GM12878 (cell line): ENCODE results near the gene ZCCHC8. TPM values are rescaled to one million over a fixed set of nuclear protein-coding genes. Genes with fewer than 3 reads are reported as not detected.
A peak's percentile ranks its signal among the peaks of the same experiment; 100 is the strongest.

Experiments
- ATAC-seq: fragments of 200-7000 bp; cut with Tn5 transposase; 3 replicates; pipeline ENCODE4 v1.9.1; 2020; ENCODE audit warnings: mild to moderate bottlenecking, moderate library complexity
- BruUV-seq: library from RNA; stranded (reverse); fragments of 400-500 nt; replicated peaks from 2 replicates; lab custom pipeline; 2021; lab: Mats Ljungman, UMichigan
- CTCF ChIA-PET: fragments of 300-600 bp; sonication (Branson Sonifier 250); formaldehyde crosslinking; extraction: SDS; loops from one replicate; lab custom pipeline; 2021; ENCODE audit warnings: inconsistent platforms; lab: Yijun Ruan, JAX
- POLR2A ChIA-PET: fragments of 350-600 bp; formaldehyde crosslinking; extraction: SDS; loops from one replicate; lab custom pipeline; 2021; ENCODE audit warnings: inconsistent platforms; lab: Charles Lee
- RAD21 ChIA-PET: fragments of 300-600 bp; sonication (Branson Sonifier 250); formaldehyde crosslinking; loops from one replicate; lab custom pipeline; 2023; ENCODE audit warnings: antibody characterized with exemption; ENCODE audit not compliant: unreplicated experiment; lab: Charles Lee
- SMC1A ChIA-PET: fragments of 300-600 bp; sonication (Branson Sonifier 250); formaldehyde crosslinking; loops from one replicate; lab custom pipeline; 2023; ENCODE audit not compliant: unreplicated experiment, uncharacterized antibody; lab: Charles Lee
- DNase-seq: peaks from one replicate; pipeline ENCODE4 v3.0.0-alpha.2; 2011; ENCODE audit warnings: low read depth, low spot score
- FAIRE-seq: peaks from 3 replicates; lab custom pipeline; 2011; peaks lifted over from hg19 to GRCh38; lab: Jason Lieb, UNC
- H2AFZ ChIP-seq: 2 replicates; pipeline ENCODE4 v1.6.0; 2011; ENCODE audit warnings: low read depth, low read length, control low read depth; ENCODE audit not compliant: control insufficient read depth
- H3K27ac ChIP-seq: 2 replicates; pipeline ENCODE4 v1.5.1; 2011; ENCODE audit warnings: control low read depth; ENCODE audit not compliant: control insufficient read depth, insufficient read depth
- H3K27me3 ChIP-seq, 2 experiments: replicated peaks in 1 of 2; 2 replicates each; pipeline versions ENCODE4 v1.6.0 to v1.6.1; 2011; ENCODE audit warnings: low read length in 1 of 2; ENCODE audit not compliant: control insufficient read depth in 2 of 2, insufficient read depth in 2 of 2
- H3K36me3 ChIP-seq, 2 experiments: 2 replicates each; pipeline ENCODE4 v1.5.1; 2011; ENCODE audit warnings: low read length in 1 of 2; ENCODE audit not compliant: control insufficient read depth in 2 of 2, insufficient read depth in 2 of 2
- H3K4me1 ChIP-seq: 2 replicates; pipeline ENCODE4 v1.6.1; 2011; ENCODE audit warnings: mild to moderate bottlenecking, low read length, moderate library complexity, mixed read lengths; ENCODE audit not compliant: control insufficient read depth, insufficient read depth
- H3K4me2 ChIP-seq: 2 replicates; pipeline ENCODE4 v1.6.0; 2011; ENCODE audit warnings: control low read depth; ENCODE audit not compliant: control insufficient read depth, insufficient read depth
- H3K4me3 ChIP-seq: fragments of 200-600 bp; sonication (generic); 2 replicates; pipeline ENCODE4 v1.5.1; 2016
- H3K79me2 ChIP-seq: 2 replicates; pipeline ENCODE4 v1.6.0; 2011; ENCODE audit warnings: low read length; ENCODE audit not compliant: control insufficient read depth, insufficient read depth
- H3K9ac ChIP-seq: 2 replicates; pipeline ENCODE4 v1.8.0; 2011; ENCODE audit warnings: low read length, control low read depth, mixed read lengths; ENCODE audit not compliant: control insufficient read depth, insufficient read depth
- H3K9me3 ChIP-seq: replicated peaks from 3 replicates; pipeline ENCODE4 v1.5.1; 2011; ENCODE audit warnings: mild to moderate bottlenecking, low read length; ENCODE audit not compliant: control insufficient read depth, insufficient read depth
- H4K20me1 ChIP-seq: 2 replicates; pipeline ENCODE4 v1.6.0; 2011; ENCODE audit not compliant: control insufficient read depth, insufficient read depth
- BHLHE40 ChIP-seq, 2 experiments: fragments of 450-650 bp in 1 of 2; IDR thresholded peaks; 2 replicates each; pipeline ENCODE4 v1.6.1; 2011 to 2017; ENCODE audit warnings: low read depth in 2 of 2, borderline replicate concordance in 1 of 2, improper control_type of control experiment in 1 of 2, low read length in 1 of 2, mild to moderate bottlenecking in 1 of 2
- CEBPB ChIP-seq, 2 experiments: fragments of 150-350 bp in 1 of 2; IDR thresholded peaks; 2 replicates each; pipeline ENCODE4 v1.6.1; 2012 to 2014; ENCODE audit warnings: low read depth in 2 of 2, low read length in 2 of 2, borderline replicate concordance in 1 of 2, inconsistent platforms in 1 of 2
- EGR1 ChIP-seq, 2 experiments: IDR thresholded peaks; 1 replicate in 1 of 2; 2 replicates in 1 of 2; pipeline ENCODE4 v1.6.1; 2011 to 2012; ENCODE audit warnings: low read depth in 2 of 2, low read length in 2 of 2, borderline replicate concordance in 1 of 2, mild to moderate bottlenecking in 1 of 2, moderate library complexity in 1 of 2
- FOXK2 ChIP-seq: fragments of 450-650 bp; IDR thresholded peaks from 2 replicates; pipeline ENCODE4 v1.6.1; 2017; ENCODE audit warnings: mild to moderate bottlenecking, moderate library complexity
- PAX5 ChIP-seq: IDR thresholded peaks from 2 replicates; pipeline ENCODE4 v1.6.1; 2011; ENCODE audit warnings: low read depth, low read length, borderline replicate concordance
- RELA ChIP-seq: fragments of 450-650 bp; IDR thresholded peaks from 2 replicates; pipeline ENCODE4 v1.8.0; 2014; ENCODE audit warnings: borderline replicate concordance; ENCODE audit not compliant: partially characterized antibody
- SMAD5 ChIP-seq: IDR thresholded peaks from 2 replicates; pipeline ENCODE4 v1.6.1; 2016; ENCODE audit warnings: antibody characterized with exemption, low read depth
- SUPT20H ChIP-seq: IDR thresholded peaks from 2 replicates; pipeline ENCODE4 v1.6.1; 2011; ENCODE audit warnings: low read depth, mild to moderate bottlenecking, low read length, moderate library complexity, borderline replicate concordance; ENCODE audit not compliant: control insufficient read depth
- TBL1XR1 ChIP-seq: IDR thresholded peaks from 2 replicates; pipeline ENCODE4 v1.6.1; 2012; ENCODE audit warnings: low read depth, low read length, improper control_type of control experiment
- ZNF24 ChIP-seq: fragments of 450-650 bp; IDR thresholded peaks from 2 replicates; pipeline ENCODE4 v1.6.1; 2017; ENCODE audit warnings: antibody characterized with exemption, mild to moderate bottlenecking
- ZNF274 ChIP-seq: IDR thresholded peaks from one replicate; pipeline ENCODE4 v1.8.0; 2011; ENCODE audit not compliant: insufficient read length, insufficient read depth
- ZSCAN29 ChIP-seq: fragments of 450-650 bp; IDR thresholded peaks from 2 replicates; pipeline ENCODE4 v1.6.1; 2017; ENCODE audit warnings: mild to moderate bottlenecking, moderate library complexity
- WGBS: methylation state at CpG from one replicate; pipeline ENCODE4 v1.1.6; 2016; ENCODE audit warnings: low lambda C conversion rate; ENCODE audit not compliant: insufficient replicate concordance, insufficient coverage; ENCODE audit errors: missing lambda C conversion rate; 5-methylcytosine and 5-hydroxymethylcytosine counted together
- in situ Hi-C: fragments of 300-500 bp; cut with MboI; formaldehyde crosslinking; loops from 9 replicates; pipeline ENCODE4 v1.14.3; 2018; ENCODE audit warnings: mixed read lengths
- intact Hi-C: fragments of 100-400 bp; cut with micrococcal nuclease; formaldehyde crosslinking; loops from one replicate; pipeline ENCODE4 v1.14.2; 2022; ENCODE audit not compliant: unreplicated experiment
- polyA plus RNA-seq, 11 experiments: library from polyadenylated mRNA; depleted of rRNA in 4 of 11; unstranded in 6 of 11; stranded (reverse) in 5 of 11; fragments of >200 nt; fragmentation: Nextera tagmentation in 4 of 11; fragmentation: Illumina TruSeq in 1 of 11; extraction: Ambion mirVana in 4 of 11; extraction: Trizol in 1 of 11; gene quantifications; 1 replicate in 1 of 11; 2 replicates in 10 of 11; pipeline versions ENCODE4 v1.2.1 to v1.2.3, GENCODE V29; 2011 to 2016; ENCODE audit warnings: inconsistent platforms in 2 of 11, missing spikeins in 2 of 11, low read depth in 1 of 11
- total RNA-seq, 4 experiments: library from RNA; depleted of rRNA in 3 of 4; stranded (reverse); fragments of >200 nt in 3 of 4; fragmentation: Illumina TruSeq in 1 of 4; extraction: Trizol in 1 of 4; gene quantifications; 2 replicates each; pipeline versions ENCODE4 v1.2.1 to v1.2.3, GENCODE V29; 2013 to 2021
- TF ChIP-seq, protein P1 (sequence below): fragments of 450-650 bp; IDR thresholded peaks from 2 replicates; pipeline ENCODE4 v1.6.1; 2017; ENCODE audit warnings: mild to moderate bottlenecking, moderate library complexity
- TF ChIP-seq, protein P2 (sequence below): fragments of 450-650 bp; IDR thresholded peaks from 2 replicates; pipeline ENCODE4 v1.6.1; 2014; ENCODE audit warnings: mild to moderate bottlenecking
- TF ChIP-seq, protein P3 (sequence below): fragments of 450-650 bp; formaldehyde crosslinking; IDR thresholded peaks from 2 replicates; pipeline ENCODE4 v1.5.0; 2022; ENCODE audit warnings: mild to moderate bottlenecking, missing genetic modification characterization

The ZCCHC8 gene
- total and polyA plus RNA-seq, 10 of the 15 experiments (the other 5 are each of a cell fraction or from before 2014, with no cell fraction given) = 8.8 to 34.8 (median 21.7) TPM

DNA sequence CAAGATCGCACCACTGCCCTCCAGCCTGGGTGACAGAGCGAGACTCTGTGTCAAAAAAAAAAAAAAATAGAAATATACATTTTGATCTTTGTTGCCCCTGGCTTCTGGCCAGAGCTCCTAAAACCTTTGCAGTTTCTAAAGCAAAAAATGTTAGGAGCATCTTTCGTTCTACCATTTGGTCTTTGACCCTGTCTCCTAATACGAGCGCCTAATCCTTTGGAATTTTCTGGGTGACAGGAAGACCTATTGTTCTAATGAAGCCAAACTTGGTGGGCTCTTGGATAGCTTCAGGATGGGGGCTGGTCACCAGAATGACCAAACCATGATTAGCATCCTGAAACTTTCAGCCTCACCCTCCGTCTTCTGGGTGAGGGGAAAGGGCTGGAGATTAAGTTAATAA, 46.0 kb downstream of the ZCCHC8 start (continued):
- TF ChIP-seq, protein P1, sequence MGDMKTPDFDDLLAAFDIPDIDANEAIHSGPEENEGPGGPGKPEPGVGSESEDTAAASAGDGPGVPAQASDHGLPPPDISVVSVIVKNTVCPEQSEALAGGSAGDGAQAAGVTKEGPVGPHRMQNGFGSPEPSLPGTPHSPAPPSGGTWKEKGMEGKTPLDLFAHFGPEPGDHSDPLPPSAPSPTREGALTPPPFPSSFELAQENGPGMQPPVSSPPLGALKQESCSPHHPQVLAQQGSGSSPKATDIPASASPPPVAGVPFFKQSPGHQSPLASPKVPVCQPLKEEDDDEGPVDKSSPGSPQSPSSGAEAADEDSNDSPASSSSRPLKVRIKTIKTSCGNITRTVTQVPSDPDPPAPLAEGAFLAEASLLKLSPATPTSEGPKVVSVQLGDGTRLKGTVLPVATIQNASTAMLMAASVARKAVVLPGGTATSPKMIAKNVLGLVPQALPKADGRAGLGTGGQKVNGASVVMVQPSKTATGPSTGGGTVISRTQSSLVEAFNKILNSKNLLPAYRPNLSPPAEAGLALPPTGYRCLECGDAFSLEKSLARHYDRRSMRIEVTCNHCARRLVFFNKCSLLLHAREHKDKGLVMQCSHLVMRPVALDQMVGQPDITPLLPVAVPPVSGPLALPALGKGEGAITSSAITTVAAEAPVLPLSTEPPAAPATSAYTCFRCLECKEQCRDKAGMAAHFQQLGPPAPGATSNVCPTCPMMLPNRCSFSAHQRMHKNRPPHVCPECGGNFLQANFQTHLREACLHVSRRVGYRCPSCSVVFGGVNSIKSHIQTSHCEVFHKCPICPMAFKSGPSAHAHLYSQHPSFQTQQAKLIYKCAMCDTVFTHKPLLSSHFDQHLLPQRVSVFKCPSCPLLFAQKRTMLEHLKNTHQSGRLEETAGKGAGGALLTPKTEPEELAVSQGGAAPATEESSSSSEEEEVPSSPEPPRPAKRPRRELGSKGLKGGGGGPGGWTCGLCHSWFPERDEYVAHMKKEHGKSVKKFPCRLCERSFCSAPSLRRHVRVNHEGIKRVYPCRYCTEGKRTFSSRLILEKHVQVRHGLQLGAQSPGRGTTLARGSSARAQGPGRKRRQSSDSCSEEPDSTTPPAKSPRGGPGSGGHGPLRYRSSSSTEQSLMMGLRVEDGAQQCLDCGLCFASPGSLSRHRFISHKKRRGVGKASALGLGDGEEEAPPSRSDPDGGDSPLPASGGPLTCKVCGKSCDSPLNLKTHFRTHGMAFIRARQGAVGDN = no peak
- TF ChIP-seq, protein P2, sequence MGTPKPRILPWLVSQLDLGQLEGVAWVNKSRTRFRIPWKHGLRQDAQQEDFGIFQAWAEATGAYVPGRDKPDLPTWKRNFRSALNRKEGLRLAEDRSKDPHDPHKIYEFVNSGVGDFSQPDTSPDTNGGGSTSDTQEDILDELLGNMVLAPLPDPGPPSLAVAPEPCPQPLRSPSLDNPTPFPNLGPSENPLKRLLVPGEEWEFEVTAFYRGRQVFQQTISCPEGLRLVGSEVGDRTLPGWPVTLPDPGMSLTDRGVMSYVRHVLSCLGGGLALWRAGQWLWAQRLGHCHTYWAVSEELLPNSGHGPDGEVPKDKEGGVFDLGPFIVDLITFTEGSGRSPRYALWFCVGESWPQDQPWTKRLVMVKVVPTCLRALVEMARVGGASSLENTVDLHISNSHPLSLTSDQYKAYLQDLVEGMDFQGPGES = no peak
- TF ChIP-seq CEBPB (IDR thresholded peaks at IDR 0.05; ENCODE audit: borderline replicate concordance in 1 of 2, low read depth in 2 of 2, low read length in 2 of 2) = no peak
- TF ChIP-seq RELA = no peak
- TF ChIP-seq ZSCAN29 = no peak

DNA sequence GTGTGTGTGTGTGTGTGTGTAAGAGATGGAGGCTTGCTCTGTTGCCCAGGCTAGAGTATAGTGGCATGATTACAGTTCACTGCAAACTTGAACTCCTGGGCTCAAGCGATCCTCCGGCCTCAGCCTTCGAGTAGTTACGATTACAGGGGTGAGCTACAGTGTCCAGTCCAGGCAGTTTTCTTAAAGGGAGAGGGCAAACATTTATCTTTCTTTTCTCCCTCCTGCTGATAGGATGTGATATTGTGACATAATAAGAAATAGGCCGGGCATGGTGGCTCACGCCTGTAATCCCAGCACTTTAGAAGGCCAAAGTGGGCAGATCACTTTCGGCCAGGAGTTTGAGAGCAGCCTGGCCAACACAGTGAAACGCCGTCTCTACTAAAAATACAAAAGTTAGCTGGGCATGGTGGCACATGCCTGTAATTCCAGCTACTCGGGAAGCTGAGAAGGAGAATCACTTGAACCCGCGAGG, 46.4 kb downstream of the ZCCHC8 start:
- intact Hi-C loops (loop anchor here (5.0 kb wide), 1 partner anchor 42 kb away; no protein-coding TSS in a partner anchor), in situ Hi-C loops (no loop called here)
- CTCF ChIA-PET = no interaction called here
- H2AFZ ChIP-seq = peak overlapping the region; percentile 57
- no peaks in the 10 kb centered on the region for H3K36me3 ChIP-seq
- peak; percentile 17 for ATAC-seq
- no peak overlapping the region for H3K4me2 ChIP-seq
- WGBS = 99% methylated on average over 12 of the region's 12 CpGs
- SMC1A ChIA-PET = interaction anchor here (1.0 kb wide), 2 partner anchors 19 to 54 kb away, joined by 3 to 4 read pairs; no protein-coding TSS in a partner anchor
- RAD21 ChIA-PET = interaction anchor here (0.6 kb wide), 1 partner anchor 56 kb away, joined by 3 read pairs; no protein-coding TSS in a partner anchor
- H3K79me2 ChIP-seq = no peaks in the 10 kb centered on the region
- no peak for DNase-seq
- no peaks in the 10 kb centered on the region for H4K20me1 ChIP-seq
- POLR2A ChIA-PET = no interaction called here
- FAIRE-seq = no peak
- H3K9ac ChIP-seq = no peak overlapping the region
- H3K27ac ChIP-seq = no peak overlapping the region
- BruUV-seq = no TSS peak
- no peak overlapping the region for H3K4me3 ChIP-seq
- H3K27me3 ChIP-seq = no peaks in the 10 kb centered on the region
- no peaks in the 10 kb centered on the region for H3K9me3 ChIP-seq
- H3K4me1 ChIP-seq = peaks cover 22% of the 10 kb centered on the region
- TF ChIP-seq SMAD5 = no peak
- TF ChIP-seq TBL1XR1 = no peak
- TF ChIP-seq SUPT20H = no peak
- TF ChIP-seq ZNF24 = no peak
- no peak for TF ChIP-seq BHLHE40 (IDR thresholded peaks at IDR 0.05; ENCODE audit: borderline replicate concordance in 1 of 2, low read depth in 2 of 2, low read length in 1 of 2)
- TF ChIP-seq, protein P3, sequence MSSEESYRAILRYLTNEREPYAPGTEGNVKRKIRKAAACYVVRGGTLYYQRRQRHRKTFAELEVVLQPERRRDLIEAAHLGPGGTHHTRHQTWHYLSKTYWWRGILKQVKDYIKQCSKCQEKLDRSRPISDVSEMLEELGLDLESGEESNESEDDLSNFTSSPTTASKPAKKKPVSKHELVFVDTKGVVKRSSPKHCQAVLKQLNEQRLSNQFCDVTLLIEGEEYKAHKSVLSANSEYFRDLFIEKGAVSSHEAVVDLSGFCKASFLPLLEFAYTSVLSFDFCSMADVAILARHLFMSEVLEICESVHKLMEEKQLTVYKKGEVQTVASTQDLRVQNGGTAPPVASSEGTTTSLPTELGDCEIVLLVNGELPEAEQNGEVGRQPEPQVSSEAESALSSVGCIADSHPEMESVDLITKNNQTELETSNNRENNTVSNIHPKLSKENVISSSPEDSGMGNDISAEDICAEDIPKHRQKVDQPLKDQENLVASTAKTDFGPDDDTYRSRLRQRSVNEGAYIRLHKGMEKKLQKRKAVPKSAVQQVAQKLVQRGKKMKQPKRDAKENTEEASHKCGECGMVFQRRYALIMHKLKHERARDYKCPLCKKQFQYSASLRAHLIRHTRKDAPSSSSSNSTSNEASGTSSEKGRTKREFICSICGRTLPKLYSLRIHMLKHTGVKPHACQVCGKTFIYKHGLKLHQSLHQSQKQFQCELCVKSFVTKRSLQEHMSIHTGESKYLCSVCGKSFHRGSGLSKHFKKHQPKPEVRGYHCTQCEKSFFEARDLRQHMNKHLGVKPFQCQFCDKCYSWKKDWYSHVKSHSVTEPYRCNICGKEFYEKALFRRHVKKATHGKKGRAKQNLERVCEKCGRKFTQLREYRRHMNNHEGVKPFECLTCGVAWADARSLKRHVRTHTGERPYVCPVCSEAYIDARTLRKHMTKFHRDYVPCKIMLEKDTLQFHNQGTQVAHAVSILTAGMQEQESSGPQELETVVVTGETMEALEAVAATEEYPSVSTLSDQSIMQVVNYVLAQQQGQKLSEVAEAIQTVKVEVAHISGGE = no peak
- no peak for TF ChIP-seq FOXK2
- no peak for TF ChIP-seq PAX5
- no peak for TF ChIP-seq EGR1 (IDR thresholded peaks at IDR 0.05; ENCODE audit: borderline replicate concordance in 1 of 2, low read depth in 2 of 2, low read length in 2 of 2)
- no peak for TF ChIP-seq ZNF274
